ENCODE data around the gene ADAMTS17.

The ADAMTS17 gene

DNA sequence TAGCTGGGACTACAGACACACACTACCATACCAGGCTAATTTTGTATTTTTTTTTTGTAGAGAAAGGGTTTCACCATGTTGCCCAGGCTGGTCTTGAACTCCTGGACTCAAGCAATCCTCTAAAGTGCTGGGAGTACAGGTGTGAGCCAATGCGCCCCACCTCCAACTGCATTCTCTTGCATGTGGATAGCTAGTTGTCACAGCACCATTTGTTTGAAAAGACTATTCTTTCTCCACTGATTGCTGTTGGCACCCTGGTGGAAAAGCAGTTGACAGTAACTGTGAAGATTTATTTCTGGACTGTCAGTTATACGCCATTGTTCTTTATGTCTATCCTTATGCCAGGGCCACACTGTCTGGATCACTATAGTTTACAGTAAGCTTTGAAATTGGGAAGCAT is 303.9 kb downstream of the ADAMTS17 start:
- DNase-seq: no peak

- DNase-seq: no peak
Observed at GRCh38 chr15:100036015-100036414, 305.8 kb downstream of the ADAMTS17 start.

DNA sequence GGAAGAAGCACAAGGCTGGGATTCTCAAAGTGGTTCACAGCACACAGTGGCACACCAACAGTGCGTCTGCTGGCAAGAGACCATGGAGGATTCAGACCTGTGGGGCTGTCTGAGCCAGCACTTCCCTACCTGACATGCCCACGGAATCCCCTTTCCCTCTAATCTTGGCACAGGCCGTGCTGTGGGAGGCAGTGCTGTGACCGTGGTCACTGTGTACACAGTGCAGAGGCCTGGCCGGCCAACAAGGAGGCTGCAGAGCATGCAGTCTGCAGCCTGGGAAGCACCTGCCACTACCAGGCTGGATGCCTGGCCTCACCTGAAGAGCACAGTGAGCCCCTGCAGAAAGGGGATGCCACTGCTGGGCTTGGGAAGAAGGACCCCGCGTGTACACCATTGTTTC is 307.6 kb downstream of the ADAMTS17 start:
- DNase-seq: no peak

- no peak for DNase-seq
Observed at GRCh38 chr15:100033140-100033857, 308.5 kb downstream of the ADAMTS17 start.

GRCh38 chr15:100032358-100033085 is 309.3 kb downstream of the ADAMTS17 start:
- DNase-seq: no peak

- DNase-seq: no peak
Observed at GRCh38 chr15:100031665-100032357, 310.0 kb downstream of the ADAMTS17 start.

GRCh38 chr15:100030586-100031229 is 311.1 kb downstream of the ADAMTS17 start:
- no peak for DNase-seq

- no peak for DNase-seq
Observed at GRCh38 chr15:100029868-100030479, 311.8 kb downstream of the ADAMTS17 start.

DNA sequence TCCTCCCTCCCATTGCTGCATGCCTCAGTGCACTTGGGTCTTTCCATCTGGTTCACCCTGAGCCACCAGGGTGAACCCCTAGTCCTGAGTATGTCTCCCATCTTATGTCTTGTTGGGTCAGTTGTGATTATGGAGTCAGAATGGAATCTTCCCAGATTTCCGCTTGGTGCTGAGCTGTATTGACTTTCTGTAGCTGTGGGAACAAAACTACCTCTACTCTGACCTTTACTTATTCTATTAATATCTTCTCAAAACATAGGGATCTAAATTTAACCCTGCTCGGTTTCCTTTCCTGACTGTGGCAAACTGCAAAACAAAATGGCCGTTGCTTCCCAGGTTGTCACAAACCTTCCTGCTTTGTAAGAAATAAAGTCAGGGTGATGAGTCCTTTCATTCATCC is 312.7 kb downstream of the ADAMTS17 start:
- no peak for DNase-seq

DNA sequence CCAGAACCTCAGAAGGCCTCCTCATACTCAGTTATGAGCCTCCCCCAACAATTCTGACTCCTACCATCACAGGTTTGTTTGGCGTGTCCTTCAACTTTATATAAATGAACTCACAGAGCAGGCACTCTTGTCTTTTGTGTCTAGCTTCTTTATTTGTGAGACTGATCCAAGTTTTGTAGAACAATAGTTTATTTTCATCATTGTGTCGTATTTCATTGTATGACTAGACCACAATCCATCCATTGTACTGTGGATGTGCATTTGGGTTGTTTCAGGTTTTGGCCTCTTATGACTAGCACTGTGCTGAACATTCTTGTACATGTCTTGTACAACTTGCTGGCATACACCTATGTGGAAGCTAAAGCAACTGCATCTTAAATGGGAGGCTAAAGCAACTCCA is 315.7 kb downstream of the ADAMTS17 start:
- no peak for DNase-seq

DNA sequence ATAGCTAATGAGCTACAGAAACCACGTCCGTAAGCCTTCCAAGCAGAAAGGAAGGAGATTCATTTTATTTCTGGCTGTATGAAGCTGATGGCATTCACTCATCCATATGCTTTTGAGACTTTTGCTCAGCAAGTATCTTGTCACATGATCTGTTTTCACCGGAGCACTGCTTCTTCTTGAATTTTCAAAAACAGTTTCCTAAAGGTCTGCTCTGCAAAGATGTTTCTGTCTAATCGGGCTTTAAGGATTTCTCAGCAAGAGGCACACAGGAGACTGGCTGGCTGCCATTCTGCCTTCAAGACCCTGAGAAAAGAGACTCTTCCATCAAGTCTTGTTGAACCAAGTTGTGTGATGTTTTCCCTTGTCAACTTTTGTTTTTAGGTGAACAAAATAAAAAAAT is 319.0 kb downstream of the ADAMTS17 start:
- no peak for DNase-seq

DNA sequence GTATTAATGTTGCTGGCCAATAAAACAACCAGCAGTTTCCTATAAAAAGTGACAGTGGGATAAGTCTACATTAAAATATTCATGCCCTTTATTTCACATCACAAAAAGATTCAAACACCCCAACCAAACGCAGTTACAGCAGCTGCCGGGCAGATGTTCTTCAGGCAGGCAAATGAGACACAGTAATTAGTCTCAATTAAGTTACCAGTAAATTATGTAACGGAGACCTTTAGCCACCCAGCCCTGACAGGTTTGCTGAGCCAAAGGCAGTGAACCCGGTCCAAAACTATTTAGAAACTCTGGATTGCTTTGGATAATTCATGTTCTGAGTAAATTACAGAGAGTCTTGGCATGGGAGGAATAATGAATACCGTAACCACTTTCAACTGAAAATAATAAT is 319.4 kb downstream of the ADAMTS17 start:
- no peak for DNase-seq

DNA sequence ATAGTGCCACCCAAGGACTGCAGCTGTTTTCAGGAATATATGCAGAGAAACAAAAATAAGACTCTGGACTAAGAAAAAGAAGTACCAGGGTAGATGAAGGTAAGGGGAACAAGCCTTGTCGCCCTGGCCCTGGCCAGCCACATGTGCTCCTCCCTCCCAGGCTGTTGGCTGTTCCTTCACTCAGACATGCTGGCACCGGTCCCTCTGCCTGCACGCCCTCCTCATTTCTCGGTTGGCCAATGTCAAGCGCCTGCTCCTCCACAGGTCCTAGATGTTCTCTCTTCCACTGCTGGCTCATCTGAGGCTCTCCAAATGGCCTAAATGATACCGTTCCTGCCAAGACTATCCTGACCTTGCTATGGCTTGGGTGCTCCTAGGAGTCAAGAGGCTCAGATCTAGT is 320.1 kb downstream of the ADAMTS17 start:
- DNase-seq: no peak

DNA sequence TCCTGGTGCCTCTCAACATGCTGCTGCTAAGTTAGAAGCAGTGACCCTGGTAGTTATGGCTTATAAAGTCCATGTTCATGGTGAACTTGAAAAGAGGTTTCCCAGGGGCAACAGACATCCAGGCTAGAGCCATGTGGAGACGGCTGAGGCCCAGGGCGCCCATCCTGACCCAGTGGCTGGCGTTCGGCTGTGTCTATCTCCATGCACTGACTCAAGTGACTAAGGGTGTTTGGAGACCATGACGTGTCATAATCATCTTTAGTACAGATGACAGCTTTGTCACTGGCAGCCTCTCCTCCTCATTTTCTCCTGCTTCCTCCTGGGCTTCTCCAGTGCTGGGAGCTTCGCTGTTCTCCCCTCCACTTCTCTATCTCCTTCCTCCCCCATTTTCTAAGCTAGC is 321.2 kb downstream of the ADAMTS17 start:
- DNase-seq: no peak

DNA sequence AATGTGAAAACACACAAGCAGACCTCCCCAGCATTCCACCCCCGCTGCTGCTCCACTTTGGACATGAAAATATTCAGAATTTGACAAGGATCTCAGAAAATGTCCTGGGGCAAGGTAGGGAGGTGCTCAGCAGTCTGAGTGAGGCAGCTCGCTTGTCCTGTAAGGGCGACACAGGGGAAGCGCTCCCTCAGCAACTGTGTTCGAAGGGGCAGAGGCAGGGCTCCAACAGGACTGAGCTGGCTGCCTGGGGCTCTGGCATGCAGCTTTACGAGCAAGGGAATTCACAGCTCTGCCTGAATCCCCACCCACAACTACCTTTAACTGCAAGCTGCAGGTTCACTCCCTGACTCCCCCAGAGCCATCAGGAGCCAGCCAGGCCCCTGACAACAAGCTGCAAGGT is 321.6 kb downstream of the ADAMTS17 start:
- DNase-seq: no peak

GRCh38 chr15:100019601-100020000 is 322.2 kb downstream of the ADAMTS17 start:
- no peak for DNase-seq

GRCh38 chr15:100018191-100018590 is 323.6 kb downstream of the ADAMTS17 start:
- no peak for DNase-seq

- DNase-seq: no peak
Observed at GRCh38 chr15:100017140-100017539, 324.6 kb downstream of the ADAMTS17 start.

DNA sequence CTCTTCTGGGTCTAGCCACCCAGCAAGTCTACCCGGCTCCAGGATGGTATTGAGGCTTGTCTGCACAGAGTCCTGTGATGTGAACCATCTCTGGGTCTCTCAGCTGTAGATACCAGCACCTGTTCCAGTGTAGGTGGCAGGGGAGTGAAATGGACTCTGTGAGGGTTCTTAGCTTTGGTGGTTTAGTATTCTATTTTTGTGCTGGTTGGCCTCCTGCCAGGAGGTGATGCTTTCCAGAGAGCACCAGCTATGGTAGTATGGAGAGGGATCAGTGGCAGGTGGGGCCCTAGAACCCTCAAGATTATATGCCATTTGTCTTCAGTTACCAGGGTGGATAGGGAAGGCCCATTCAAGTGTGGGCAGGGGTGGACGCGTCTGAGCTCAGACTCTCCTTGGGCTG is 325.1 kb downstream of the ADAMTS17 start:
- no peak for DNase-seq

DNA sequence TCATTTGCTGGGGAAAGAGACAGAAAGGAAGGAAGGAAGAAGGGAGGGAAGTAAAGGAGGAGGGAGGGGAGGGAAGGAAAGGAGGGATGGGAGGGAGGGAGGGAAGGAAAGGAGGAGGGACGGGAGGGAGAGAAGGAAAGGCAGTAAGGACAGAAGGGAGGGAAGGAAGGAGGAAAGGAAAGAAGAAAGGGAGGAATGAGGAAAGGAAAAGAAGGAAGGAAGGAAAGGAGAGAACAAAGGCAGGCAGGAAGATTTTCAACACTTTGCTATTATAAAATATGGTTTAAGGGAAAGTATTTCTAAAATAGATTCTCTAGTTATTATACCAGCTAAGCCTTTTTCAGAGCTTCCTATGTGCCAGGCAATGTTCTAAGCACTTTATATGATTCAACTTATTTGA is 330.5 kb downstream of the ADAMTS17 start:
- DNase-seq: no peak

DNA sequence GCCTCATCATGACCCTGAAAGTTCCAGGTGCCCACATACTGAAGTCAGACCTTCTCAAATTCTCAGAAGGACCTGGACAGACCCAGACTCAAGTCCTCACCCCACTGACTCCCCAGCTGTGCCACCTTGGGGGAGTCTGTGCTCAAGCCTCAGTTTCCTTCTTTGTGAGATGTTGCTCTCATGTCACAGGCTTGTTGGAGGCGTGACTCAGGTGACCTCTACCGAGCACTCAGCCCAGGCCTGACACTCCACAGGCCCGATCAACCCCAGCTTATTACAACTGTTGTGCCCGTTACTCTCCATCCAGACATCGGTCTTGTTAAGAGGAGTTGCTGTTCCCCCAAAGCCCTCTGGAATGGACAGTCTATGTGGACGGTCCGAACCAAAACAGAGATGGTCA is 332.4 kb downstream of the ADAMTS17 start:
- DNase-seq: no peak

DNA sequence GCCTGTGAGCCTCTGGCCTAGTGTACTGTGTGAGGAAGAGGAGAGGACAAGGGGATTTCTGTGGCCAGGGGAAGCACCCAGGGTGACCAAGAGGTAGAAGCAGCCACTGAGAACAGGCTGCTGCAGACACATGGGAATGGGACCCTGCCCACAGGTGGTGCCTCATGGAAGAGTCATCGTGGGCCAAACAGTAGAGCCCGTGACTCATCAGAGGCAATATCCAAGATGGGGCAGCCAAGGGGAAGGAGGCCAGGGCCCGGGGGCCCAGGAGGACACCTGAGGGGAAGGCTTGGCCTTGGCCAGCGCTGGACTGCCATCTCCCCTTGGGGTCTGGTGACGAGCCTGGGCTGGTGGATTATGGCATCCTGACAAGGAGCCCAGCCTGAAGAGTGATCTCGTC is 333.5 kb downstream of the ADAMTS17 start:
- no peak for DNase-seq

DNA sequence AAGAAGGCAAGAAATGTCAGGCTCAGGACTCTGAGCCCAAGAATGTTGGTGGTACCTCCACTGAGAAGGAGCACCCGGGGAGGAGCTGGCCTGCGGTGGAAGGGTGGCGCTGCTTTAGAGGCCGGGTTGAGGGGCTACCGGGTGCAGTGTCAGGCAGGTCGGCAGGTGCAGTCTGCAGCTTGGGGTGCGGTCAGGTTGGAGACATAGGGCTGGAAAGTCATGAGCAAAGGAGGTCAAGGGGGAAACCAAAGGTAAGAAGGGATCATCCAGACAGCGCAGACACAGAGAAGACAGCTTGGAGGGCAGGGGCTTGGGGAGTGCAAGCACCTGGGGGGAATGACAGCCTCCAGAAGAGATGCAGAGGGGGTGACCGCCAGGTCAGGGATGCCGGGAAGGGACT is 334.2 kb downstream of the ADAMTS17 start:
- no peak for DNase-seq
